Measurements from ENCODE around the gene HDAC4. TPM values are rescaled to one million over a fixed set of nuclear protein-coding genes. Genes with fewer than 3 reads are reported as not detected.

Gene HDAC4
- total and polyA plus RNA-seq, 4 donors: 2.9 to 37.2 (median 4.4) TPM

GRCh38 chr2:239178954-239179353 lies 221.9 kb downstream of the HDAC4 start:
- H3K36me3 ChIP-seq (ENCODE audit: control insufficient read depth in 4 of 4, insufficient read depth in 3 of 4, low read depth in 1 of 4, low read length in 3 of 4): peaks cover 8 to 37% (median 20%) of the 10 kb centered on the region in 4 donors
- no peak overlapping the region for H3K27ac ChIP-seq (ENCODE audit: low read depth in 1 of 2, low read length in 2 of 2)
- no peaks in the 10 kb centered on the region for H3K4me1 ChIP-seq (ENCODE audit: control insufficient read depth in 4 of 4, insufficient read depth in 4 of 4, low read length in 3 of 4)
- peaks cover 0 to 9% (median 3%) of the 10 kb centered on the region in 4 donors for H3K9me3 ChIP-seq (ENCODE audit: control insufficient read depth in 4 of 4, low read length in 3 of 4)
- WGBS: 99% methylated on average over 26 of the region's 26 CpGs
- H3K27me3 ChIP-seq (ENCODE audit: control insufficient read depth in 4 of 4, insufficient read depth in 4 of 4, low read length in 3 of 4): no peaks in the 10 kb centered on the region
- no peak for DNase-seq (ENCODE audit: low spot score)
- TF ChIP-seq MAX (IDR thresholded peaks at IDR 0.05) (no peak), JUND (IDR thresholded peaks at IDR 0.05) (no peak), EGR1 (IDR thresholded peaks at IDR 0.05; ENCODE audit: low read depth in 2 of 2) (no peak), RXRA (IDR thresholded peaks at IDR 0.05) (no peak), GABPA (IDR thresholded peaks at IDR 0.05 in 1 of 2, conservative IDR thresholded peaks at IDR 0.05 in 1 of 2) (no peak), NR2F2 (IDR thresholded peaks at IDR 0.05) (no peak), HNF4G (IDR thresholded peaks at IDR 0.05) (no peak), YY1 (IDR thresholded peaks at IDR 0.05) (no peak), REST (IDR thresholded peaks at IDR 0.05) (no peak), FOXA2 (IDR thresholded peaks at IDR 0.05) (no peak), TAF1 (conservative IDR thresholded peaks at IDR 0.05) (no peak), SP1 (IDR thresholded peaks at IDR 0.05) (no peak), RAD21 (IDR thresholded peaks at IDR 0.05) (no peak), FOXA1 (IDR thresholded peaks at IDR 0.05) (no peak), HNF4A (conservative IDR thresholded peaks at IDR 0.05) (no peak)
- TF ChIP-seq, protein P1, sequence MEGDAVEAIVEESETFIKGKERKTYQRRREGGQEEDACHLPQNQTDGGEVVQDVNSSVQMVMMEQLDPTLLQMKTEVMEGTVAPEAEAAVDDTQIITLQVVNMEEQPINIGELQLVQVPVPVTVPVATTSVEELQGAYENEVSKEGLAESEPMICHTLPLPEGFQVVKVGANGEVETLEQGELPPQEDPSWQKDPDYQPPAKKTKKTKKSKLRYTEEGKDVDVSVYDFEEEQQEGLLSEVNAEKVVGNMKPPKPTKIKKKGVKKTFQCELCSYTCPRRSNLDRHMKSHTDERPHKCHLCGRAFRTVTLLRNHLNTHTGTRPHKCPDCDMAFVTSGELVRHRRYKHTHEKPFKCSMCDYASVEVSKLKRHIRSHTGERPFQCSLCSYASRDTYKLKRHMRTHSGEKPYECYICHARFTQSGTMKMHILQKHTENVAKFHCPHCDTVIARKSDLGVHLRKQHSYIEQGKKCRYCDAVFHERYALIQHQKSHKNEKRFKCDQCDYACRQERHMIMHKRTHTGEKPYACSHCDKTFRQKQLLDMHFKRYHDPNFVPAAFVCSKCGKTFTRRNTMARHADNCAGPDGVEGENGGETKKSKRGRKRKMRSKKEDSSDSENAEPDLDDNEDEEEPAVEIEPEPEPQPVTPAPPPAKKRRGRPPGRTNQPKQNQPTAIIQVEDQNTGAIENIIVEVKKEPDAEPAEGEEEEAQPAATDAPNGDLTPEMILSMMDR (IDR thresholded peaks at IDR 0.05; ENCODE audit: low read depth, low read length, missing input control): no peak
- TF ChIP-seq, protein P2, sequence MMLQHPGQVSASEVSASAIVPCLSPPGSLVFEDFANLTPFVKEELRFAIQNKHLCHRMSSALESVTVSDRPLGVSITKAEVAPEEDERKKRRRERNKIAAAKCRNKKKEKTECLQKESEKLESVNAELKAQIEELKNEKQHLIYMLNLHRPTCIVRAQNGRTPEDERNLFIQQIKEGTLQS (IDR thresholded peaks at IDR 0.05): no peak
- TF ChIP-seq, protein P3, sequence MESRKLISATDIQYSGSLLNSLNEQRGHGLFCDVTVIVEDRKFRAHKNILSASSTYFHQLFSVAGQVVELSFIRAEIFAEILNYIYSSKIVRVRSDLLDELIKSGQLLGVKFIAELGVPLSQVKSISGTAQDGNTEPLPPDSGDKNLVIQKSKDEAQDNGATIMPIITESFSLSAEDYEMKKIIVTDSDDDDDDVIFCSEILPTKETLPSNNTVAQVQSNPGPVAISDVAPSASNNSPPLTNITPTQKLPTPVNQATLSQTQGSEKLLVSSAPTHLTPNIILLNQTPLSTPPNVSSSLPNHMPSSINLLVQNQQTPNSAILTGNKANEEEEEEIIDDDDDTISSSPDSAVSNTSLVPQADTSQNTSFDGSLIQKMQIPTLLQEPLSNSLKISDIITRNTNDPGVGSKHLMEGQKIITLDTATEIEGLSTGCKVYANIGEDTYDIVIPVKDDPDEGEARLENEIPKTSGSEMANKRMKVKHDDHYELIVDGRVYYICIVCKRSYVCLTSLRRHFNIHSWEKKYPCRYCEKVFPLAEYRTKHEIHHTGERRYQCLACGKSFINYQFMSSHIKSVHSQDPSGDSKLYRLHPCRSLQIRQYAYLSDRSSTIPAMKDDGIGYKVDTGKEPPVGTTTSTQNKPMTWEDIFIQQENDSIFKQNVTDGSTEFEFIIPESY (IDR thresholded peaks at IDR 0.05): no peak
- no peak overlapping the region for H3K4me3 ChIP-seq (ENCODE audit: low read depth in 1 of 3, low read length in 3 of 3)
- H3K9ac ChIP-seq (ENCODE audit: low read depth in 1 of 2, low read length in 2 of 2): no peak overlapping the region
